Parathyroid adenoma (tissue), 2 donors: Measurements from ENCODE around the gene HOXB6.

Source experiments
- H2AFZ ChIP-seq: fragments of 300-600 bp; sonication (generic); one replicate; pipeline ENCODE4 v1.7.0; 2017; ENCODE audit warnings: antibody characterized with exemption, mild to moderate bottlenecking
- H3K27ac ChIP-seq: fragments of 300-600 bp; sonication (generic); one replicate; pipeline ENCODE4 v1.7.0; 2017
- H3K27me3 ChIP-seq: fragments of 300-600 bp; sonication (generic); one replicate; pipeline ENCODE4 v1.7.0; 2017; ENCODE audit warnings: low read length; ENCODE audit not compliant: control insufficient read depth, insufficient read depth
- H3K36me3 ChIP-seq: fragments of 300-600 bp; sonication (generic); one replicate; pipeline ENCODE4 v1.7.0; 2017; ENCODE audit warnings: low read length; ENCODE audit not compliant: control insufficient read depth, insufficient read depth
- H3K4me1 ChIP-seq: fragments of 300-600 bp; sonication (generic); one replicate; pipeline ENCODE4 v1.7.0; 2017; ENCODE audit warnings: control low read depth
- H3K4me2 ChIP-seq: fragments of 300-600 bp; sonication (generic); one replicate; pipeline ENCODE4 v1.7.0; 2017; ENCODE audit warnings: low read length
- H3K4me3 ChIP-seq: fragments of 300-600 bp; sonication (generic); one replicate; pipeline ENCODE4 v1.7.0; 2017; ENCODE audit warnings: low read depth, low read length
- H3K79me2 ChIP-seq: fragments of 300-600 bp; sonication (generic); one replicate; pipeline ENCODE4 v1.7.0; 2017; ENCODE audit warnings: control low read depth
- H3K9ac ChIP-seq: fragments of 300-600 bp; sonication (generic); one replicate; pipeline ENCODE4 v1.7.0; 2017; ENCODE audit warnings: mild to moderate bottlenecking
- H3K9me3 ChIP-seq: fragments of 300-600 bp; sonication (generic); one replicate; pipeline ENCODE4 v1.7.0; 2017; ENCODE audit warnings: low read length; ENCODE audit not compliant: control insufficient read depth
- TF ChIP-seq, protein P1 (sequence below): fragments of 300-600 bp; sonication (generic); IDR thresholded peaks from one replicate; pipeline ENCODE4 v1.7.0; 2017; ENCODE audit warnings: antibody characterized with exemption, mild to moderate bottlenecking
- donor health status: primary hyperparathyroidism.

The HOXB6 gene

DNA sequence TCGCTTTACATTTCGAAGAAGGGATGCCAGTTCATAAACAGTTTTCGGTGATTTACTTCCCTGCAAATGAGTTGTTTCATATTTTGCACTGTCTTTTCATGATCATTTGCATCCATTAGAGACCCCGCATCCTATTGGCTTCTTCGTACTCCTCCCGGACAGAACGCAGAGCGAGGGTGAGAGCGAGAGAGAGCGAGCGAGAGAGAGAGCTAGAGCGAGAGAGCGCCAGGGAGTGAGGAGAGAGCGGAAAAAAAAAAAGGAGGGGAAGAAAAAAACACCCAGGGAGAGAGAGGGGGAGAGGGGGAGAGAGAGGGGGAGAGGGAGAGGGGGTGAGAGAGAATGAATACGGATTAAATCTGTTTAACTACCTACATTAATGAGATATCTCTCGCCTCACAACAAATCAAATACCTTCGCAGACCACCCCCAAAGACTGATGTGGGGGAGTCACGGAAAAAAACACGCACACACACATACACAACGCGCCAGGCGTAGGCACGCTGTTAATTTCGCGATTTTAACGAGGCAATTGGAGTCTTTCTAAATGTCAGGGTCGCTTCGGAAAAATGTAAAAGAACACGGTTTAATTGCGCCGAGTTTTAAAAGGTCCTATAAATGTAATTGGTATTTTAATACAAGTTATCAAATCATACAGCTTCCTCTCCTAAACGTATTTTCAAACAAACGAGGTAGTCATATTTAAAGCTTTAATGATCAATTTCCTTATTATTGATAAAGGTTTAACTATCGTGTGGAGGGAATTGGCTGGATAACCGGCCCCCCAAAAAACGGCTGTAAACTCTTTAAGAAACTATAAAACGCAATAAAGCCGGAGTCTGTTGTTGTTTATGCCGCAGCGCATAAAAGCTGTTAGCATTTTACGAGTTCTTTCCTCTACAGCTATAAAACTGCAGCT, 10.5 kb upstream of the HOXB6 start, which contains the start of gene HOXB8:
Gene HOXB8 (minus strand): TSS at position 246 of the 916 bp plus-strand sequence. CDS start 588 bp downstream, outside the sequence.
- no peak within 1 kb of the TSS for H2AFZ ChIP-seq
- TF ChIP-seq, protein P1, sequence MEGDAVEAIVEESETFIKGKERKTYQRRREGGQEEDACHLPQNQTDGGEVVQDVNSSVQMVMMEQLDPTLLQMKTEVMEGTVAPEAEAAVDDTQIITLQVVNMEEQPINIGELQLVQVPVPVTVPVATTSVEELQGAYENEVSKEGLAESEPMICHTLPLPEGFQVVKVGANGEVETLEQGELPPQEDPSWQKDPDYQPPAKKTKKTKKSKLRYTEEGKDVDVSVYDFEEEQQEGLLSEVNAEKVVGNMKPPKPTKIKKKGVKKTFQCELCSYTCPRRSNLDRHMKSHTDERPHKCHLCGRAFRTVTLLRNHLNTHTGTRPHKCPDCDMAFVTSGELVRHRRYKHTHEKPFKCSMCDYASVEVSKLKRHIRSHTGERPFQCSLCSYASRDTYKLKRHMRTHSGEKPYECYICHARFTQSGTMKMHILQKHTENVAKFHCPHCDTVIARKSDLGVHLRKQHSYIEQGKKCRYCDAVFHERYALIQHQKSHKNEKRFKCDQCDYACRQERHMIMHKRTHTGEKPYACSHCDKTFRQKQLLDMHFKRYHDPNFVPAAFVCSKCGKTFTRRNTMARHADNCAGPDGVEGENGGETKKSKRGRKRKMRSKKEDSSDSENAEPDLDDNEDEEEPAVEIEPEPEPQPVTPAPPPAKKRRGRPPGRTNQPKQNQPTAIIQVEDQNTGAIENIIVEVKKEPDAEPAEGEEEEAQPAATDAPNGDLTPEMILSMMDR = no peak
- no peak within 1 kb of the TSS for H3K27ac ChIP-seq
- H3K79me2 ChIP-seq = no peaks in the 10 kb centered on the region
- H3K4me1 ChIP-seq = no peaks in the 10 kb centered on the region
- H3K36me3 ChIP-seq = no peaks in the 10 kb centered on the region
- no peak within 1 kb of the TSS for H3K9ac ChIP-seq
- no peak within 1 kb of the TSS for H3K4me2 ChIP-seq
- peaks cover 23% of the 10 kb centered on the region for H3K27me3 ChIP-seq
- H3K9me3 ChIP-seq = no peaks in the 10 kb centered on the region
- no peak within 1 kb of the TSS for H3K4me3 ChIP-seq

DNA sequence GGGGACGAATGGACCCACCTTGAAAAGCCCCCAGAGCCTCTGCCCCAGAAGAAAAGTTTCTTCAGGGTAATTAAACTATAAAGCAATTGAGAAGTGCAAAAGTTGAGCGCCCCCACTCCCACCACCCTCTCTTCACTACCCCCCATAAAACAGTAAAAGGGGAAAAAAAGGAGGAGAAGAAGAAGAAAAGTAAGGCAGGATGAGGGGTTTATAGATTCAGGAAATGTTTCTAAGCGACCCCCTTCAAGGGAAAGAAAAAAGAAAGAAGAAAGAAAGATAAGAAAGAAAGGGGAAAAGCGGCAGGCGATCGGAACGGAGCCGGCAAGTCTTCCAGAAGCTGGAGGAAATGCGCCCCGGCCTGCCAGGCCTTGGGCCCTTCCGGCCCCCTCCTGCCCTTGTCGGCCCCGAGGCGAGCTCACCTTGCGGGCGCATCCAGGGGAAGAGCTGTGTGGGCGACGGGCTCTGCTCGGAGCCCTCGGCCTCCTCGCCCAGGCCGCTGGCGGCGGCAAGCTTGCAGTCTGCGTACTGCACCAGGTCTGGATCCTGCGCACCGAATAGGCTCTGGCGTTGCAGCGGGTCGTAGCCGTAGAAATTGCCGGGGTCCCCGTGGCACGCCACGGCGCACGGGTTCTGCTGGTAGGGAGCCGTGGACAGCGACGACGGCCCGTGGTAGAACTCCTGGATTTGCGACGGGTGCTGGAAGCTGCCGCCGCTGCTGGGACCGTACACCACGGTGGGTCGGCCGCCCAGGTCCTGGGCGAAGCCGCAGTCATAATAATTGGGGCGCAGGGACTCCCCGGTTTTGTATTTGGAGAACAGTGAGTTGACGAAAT, 9.3 kb upstream of the HOXB6 start:
- Histone ChIP-seq H3K27ac (no peak overlapping the region), H2AFZ (no peak overlapping the region), H3K4me3 (no peak overlapping the region), H3K36me3 (no peaks in the 10 kb centered on the region), H3K9ac (no peak overlapping the region), H3K9me3 (no peaks in the 10 kb centered on the region), H3K27me3 (peaks cover 32% of the 10 kb centered on the region), H3K4me1 (no peaks in the 10 kb centered on the region), H3K4me2 (no peak overlapping the region), H3K79me2 (no peaks in the 10 kb centered on the region)
- TF ChIP-seq, protein P1 = no peak

- Histone ChIP-seq H3K4me3 (peak overlapping the region; percentile 30), H2AFZ (no peak overlapping the region), H3K4me2 (no peak overlapping the region), H3K79me2 (no peaks in the 10 kb centered on the region), H3K27ac (no peak overlapping the region), H3K27me3 (peaks cover 32% of the 10 kb centered on the region), H3K36me3 (no peaks in the 10 kb centered on the region), H3K9me3 (no peaks in the 10 kb centered on the region), H3K4me1 (no peaks in the 10 kb centered on the region), H3K9ac (no peak overlapping the region)
- TF ChIP-seq, protein P1 = no peak
These were observed 8.3 kb upstream of the HOXB6 start for GRCh38 chr17:48612854-48613691.

DNA sequence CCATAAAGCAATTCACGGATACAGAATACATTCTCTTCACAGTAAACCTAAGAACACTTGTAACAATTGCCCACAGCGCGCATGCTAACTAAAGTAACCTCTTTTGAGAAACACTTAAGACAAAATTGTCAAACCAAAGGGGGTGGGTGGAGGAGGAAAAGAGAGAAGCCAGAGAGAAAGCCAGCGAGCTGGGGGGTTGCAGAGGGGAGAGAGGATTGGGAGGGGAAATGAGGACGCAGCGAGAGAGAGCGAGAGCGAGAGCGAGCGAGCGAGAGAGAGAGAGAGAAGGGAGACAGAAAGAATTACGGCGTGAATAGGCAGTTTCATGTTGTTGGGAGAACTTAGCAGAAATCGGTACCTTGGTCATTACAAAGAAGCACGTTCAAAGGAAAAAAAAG, 7.7 kb upstream of the HOXB6 start:
- peaks cover 32% of the 10 kb centered on the region for H3K27me3 ChIP-seq
- H3K4me3 ChIP-seq = no peak overlapping the region
- no peak overlapping the region for H3K27ac ChIP-seq

More for the DNA sequence above, 7.7 kb upstream of the HOXB6 start:
- TF ChIP-seq, protein P1 = no peak
- Histone ChIP-seq H3K9ac (no peak overlapping the region), H3K36me3 (no peaks in the 10 kb centered on the region), H3K4me2 (no peak overlapping the region), H3K9me3 (no peaks in the 10 kb centered on the region), H3K79me2 (no peaks in the 10 kb centered on the region), H2AFZ (no peak overlapping the region), H3K4me1 (no peaks in the 10 kb centered on the region)
